Cortex of kidney (tissue), 1 donor: ENCODE data around the gene CAMK4.
"Not testable (repeated sequence)": the region's sequence is repeated elsewhere in the genome, so short reads cannot be mapped to it uniquely, and the experiment has no call there.

Experiments
- DNase-seq: peaks from one replicate; lab custom pipeline; 2025; lab: John Stamatoyannopoulos, UW

CAMK4 gene

GRCh38 chr5:111256128-111256527 lies 31.9 kb downstream of the CAMK4 start:
- DNase-seq = no peak

DNA sequence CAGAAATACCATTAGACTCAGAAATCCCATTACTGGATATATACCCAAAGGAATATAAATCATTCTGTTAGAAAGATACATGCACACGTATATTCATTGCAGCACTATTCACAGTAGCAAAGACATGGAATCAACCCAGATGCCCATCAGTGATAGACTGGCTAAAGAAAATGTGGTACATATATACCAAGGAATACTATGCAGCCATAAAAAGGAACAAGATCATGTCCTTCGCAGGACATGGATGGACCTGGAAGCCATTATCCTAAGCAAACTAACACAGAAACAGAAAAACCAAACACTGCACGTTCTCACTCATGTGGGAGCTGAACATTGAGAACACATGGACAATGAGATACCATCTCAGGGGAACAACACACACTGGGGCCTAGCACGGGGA lies 33.4 kb downstream of the CAMK4 start:
- not testable (repeated sequence) for DNase-seq

DNA sequence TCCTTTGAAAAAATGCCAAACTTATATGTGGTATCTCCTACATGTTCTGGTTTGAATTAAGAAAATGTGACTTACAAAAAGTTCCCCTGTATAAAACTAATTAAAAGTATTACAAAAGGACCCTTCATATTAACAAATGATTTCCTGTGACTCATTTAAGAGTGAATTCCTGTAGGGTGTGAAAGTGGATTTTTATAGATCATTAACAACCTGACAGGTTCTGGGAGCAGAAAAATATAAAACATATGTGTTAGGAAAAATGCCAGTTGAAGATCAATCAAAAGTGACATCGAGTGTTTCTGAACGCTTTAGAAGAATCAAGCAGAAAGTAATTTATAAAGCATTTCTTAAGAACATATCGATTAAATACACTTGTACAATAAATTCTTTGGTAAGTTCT lies 35.5 kb downstream of the CAMK4 start:
- DNase-seq = no peak

- DNase-seq = no peak
Observed at GRCh38 chr5:111261610-111262009, 37.4 kb downstream of the CAMK4 start.

DNA sequence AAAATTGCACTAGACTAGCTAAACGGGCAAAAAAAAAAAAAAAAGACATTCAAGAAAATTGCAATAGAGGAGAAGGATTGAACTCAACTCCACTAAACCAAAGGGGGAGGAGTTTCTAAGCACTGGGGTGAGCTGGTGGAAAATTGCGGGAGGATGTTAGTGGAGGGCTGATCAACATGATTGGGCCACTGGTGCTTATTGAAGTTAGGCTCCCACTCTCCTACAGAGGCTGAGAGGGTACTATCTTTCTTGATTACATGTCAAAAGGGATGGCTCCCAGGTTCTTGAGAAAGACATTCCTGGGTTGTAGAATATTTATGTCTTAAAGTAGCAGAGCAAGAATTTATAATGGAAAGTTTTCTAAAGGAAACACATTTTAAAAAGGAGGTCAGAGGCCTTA lies 38.0 kb downstream of the CAMK4 start:
- no peak for DNase-seq

DNA sequence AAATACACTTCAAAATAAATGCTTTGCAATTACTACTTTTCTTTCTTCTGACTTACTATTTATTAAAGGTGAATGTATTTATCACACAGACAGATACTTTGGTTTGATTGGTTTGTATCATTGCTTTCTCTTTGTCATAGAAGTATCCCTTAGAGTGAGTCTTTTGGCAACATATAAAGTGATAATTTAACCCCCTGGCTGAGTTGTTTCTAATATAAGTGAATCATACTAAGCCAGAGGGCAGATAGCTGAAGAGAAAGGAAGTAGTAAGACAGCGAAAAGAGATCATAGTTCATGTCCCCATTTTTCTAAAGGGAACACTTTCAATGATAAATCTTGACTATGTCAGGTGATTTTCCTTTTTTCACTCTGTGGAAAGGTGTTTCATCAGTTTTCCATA lies 38.6 kb downstream of the CAMK4 start:
- DNase-seq = no peak

DNA sequence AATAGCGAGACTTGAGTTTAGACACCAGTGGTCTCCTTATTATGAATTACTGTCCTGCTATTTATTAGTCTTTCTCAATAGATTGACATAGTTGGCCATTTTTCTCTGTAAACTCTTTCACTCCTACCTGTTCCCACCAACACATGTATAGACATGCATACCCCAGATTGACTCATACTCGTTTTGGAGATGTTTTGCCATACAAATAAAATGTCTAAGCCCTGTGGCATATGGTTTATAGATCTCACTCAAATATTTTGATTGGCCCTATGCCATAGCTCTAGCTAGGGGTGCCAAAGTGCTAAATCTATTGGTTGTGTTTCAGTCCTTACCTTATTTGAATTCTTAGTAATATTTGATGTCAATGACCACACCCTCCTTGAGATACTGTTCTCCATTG lies 42.3 kb downstream of the CAMK4 start:
- DNase-seq = no peak

- DNase-seq = no peak
Observed at GRCh38 chr5:111268300-111268699, 44.1 kb downstream of the CAMK4 start.

- DNase-seq = no peak
Observed at GRCh38 chr5:111271885-111272284, 47.7 kb downstream of the CAMK4 start.

DNA sequence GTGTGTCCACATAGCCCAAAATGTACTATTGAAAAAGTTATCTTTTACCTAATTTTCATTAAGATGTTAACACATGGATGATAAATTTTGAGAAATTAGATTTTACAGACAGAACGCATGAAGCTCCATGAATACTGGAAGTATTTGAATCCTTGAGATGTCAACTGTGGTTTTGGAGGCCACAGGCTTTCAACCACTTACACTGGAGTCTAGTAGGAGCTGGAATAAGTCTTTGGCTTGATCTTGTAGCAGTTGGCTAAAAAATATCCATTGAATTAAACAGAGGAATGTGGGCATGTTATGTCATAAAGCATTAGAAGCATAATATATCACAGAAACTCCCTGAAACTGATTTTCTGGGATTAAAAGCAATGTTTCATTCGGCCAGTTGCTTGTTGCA lies 52.9 kb downstream of the CAMK4 start:
- no peak for DNase-seq

DNA sequence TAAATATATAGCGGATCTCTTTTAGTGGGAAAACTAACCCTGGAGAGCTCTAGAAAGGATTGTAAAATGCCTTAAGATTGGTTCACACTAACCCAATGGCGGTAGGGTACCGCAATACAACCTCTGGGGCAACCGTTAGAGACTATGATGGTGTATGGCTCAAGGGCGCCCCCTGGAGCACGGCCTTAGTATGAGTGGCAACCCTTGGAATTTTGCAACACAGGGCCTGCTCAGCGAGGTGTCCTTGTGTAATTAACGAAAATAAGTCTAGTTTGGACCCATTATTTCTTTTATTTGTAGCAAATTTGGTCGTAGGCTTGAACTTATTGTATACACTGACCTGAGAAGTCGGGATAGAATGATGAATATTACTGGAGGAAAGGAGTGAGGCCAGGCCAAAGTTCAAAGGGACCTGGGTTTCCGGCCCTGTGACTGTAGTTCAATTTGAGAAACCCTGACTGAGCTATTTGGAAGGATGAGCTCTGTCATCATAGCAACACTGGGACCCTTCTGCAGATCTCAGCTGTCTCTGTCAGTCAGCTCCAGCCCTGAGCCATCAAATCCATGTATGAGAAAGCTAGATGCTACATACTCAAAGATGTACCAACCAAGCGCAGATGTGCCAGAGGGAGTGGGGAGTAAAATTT lies 54.8 kb downstream of the CAMK4 start:
- no peak for DNase-seq

DNA sequence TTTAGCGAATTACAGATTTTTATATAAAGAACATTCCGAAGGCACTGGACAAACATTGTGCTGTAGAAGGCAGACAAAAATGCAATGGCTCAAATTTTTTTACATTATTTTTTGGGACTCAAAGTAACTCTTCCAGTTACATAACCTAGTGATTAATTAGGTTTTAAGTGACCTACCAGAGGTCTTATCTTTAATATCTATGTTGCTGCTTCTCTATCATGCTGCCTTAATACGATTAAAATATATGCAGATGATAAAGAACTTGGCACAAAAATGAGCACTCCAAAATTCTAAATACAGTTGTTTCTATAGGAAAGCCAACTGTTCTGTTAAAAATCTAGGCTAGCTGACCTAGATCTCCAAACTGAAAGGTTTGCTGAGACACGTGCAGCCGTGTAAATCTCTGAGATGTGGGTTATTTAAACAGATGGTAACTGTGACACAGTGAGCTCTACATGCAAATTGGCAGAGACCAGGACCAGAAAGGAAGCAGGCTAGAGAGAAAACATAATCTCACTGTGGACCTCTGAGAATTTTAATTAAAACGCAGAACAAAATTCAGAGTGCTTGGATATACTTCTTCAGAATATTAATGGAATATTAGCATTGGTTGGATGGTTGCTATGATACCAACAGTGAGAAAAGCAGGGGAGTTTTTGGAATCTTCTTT lies 56.2 kb downstream of the CAMK4 start:
- DNase-seq = no peak

DNA sequence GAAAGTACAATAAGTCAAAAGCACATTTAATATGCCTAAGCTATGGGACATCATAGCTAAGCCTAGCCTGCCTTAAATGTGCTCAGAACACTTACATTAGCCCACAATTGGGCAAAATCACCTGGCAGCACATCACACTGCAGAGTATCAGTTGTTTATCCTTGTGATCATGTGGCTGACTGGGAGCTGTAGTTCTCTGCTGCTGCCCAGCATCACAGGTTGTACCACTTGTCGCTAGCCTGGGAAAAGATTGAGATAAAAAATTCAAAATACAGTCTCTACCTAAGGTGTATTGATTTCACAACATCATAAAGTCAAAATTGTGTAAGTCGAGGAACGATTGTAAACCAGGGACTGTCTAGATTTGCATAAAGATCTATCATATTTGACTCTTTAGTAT lies 58.6 kb downstream of the CAMK4 start:
- DNase-seq = no peak

- no peak for DNase-seq
Observed at GRCh38 chr5:111284825-111285224, 60.6 kb downstream of the CAMK4 start.

GRCh38 chr5:111294551-111294950 lies 70.4 kb downstream of the CAMK4 start:
- no peak for DNase-seq

DNA sequence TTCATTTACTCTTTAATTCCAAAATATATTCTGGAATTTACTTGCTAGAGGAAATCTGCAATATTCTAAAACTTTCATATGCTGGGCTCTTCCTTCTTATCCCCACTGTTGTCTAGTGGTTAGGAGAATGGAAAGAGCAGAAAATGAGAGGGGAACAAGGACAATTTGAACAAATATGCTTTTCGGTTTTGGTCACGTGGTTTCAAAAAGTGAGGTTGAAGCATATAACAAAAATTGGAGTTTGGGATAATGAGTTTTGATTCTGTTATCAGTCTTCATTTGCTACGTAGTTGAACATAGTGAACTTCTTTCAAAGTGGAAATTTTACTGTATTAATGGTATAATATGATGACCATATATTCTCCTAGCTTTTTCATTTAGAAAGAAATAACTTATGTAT lies 71.5 kb downstream of the CAMK4 start:
- no peak for DNase-seq

- DNase-seq = no peak
Observed at GRCh38 chr5:111296570-111296969, 72.4 kb downstream of the CAMK4 start.

GRCh38 chr5:111299067-111299481 lies 74.9 kb downstream of the CAMK4 start:
- DNase-seq = no peak

DNA sequence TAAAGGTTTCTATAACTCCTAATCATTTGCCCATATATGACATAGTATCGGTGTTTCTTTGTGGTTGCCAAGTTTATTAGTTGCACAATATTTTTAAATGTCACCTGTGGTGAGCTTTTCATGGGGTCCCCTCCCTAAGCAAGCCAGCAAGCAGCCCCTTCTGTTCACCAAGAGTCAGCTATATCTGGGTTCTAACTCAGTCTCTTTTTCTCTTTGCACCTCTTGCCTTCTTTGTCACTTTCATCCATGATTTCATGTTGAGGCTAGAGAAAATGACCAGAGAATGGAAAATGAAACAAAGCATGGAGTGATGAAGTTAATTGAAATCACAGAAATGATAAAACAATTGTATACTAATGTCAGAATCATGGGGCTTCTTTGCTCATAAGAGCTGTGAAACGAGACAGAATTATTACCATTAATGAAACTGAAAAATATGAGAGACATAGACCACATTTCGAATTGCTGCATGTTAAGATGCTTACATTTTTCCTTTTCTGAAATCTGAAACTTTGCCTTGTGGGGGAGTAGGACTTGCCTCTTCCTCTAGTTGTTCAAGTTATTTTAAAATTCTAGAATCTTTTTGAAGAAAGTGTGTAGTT lies 75.7 kb downstream of the CAMK4 start:
- no peak for DNase-seq

- no peak for DNase-seq
Observed at GRCh38 chr5:111301264-111301663, 77.1 kb downstream of the CAMK4 start.

DNA sequence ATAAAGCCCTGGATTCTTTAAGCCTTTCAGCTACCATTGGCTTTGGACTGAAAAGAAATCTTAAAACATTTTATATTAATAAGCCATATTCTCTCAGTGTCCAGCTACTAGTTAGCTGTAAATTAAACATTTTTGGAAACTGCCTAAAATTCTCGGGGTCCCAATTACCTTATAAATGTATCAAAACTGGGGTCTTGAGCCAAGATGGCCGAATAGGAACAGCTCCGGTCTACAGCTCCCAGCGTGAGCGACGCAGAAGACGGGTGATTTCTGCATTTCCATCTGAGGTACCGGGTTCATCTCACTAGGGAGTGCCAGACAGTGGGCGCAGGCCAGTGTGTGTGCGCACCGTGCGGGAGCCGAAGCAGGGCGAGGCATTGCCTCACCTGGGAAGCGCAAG lies 77.9 kb downstream of the CAMK4 start:
- not testable (repeated sequence) for DNase-seq

- no peak for DNase-seq
Observed at GRCh38 chr5:111308951-111309350, 84.8 kb downstream of the CAMK4 start.

GRCh38 chr5:111309384-111309783 lies 85.2 kb downstream of the CAMK4 start:
- DNase-seq = no peak
